ENCODE measurements around the gene GLRA1.

DNA sequence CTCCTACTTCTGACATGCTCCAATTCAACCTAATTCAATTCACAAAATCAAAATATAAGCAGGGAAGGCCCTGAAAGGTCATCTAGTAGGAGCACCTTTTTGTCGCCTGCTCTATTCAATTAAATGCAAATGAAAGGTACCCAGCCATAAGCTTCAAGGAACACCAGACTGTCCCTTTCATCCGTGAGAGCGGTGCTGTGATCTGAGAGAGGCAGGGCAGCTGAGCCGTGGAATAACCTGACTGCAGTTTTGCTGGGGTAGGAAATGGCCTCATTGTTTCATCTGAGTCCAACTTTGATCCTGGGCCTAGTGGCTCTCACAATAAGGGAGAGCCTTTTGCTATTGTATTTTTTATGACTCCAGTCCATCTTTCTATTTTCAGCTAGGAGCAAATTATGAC lies 39.8 kb upstream of the GLRA1 start:
- TF ChIP-seq, protein P1, sequence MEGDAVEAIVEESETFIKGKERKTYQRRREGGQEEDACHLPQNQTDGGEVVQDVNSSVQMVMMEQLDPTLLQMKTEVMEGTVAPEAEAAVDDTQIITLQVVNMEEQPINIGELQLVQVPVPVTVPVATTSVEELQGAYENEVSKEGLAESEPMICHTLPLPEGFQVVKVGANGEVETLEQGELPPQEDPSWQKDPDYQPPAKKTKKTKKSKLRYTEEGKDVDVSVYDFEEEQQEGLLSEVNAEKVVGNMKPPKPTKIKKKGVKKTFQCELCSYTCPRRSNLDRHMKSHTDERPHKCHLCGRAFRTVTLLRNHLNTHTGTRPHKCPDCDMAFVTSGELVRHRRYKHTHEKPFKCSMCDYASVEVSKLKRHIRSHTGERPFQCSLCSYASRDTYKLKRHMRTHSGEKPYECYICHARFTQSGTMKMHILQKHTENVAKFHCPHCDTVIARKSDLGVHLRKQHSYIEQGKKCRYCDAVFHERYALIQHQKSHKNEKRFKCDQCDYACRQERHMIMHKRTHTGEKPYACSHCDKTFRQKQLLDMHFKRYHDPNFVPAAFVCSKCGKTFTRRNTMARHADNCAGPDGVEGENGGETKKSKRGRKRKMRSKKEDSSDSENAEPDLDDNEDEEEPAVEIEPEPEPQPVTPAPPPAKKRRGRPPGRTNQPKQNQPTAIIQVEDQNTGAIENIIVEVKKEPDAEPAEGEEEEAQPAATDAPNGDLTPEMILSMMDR (IDR thresholded peaks at IDR 0.05), result no peak
- TF ChIP-seq POLR2A (IDR thresholded peaks at IDR 0.05), result no peak

Measured in vagina (tissue), 2 donors.